NOMO-1 (cell line): ENCODE data around the gene SNORC.

ENCODE experiments used
- DNase-seq, 2 experiments: peaks; one replicate each; lab custom pipeline; 2025; ENCODE audit not compliant: unreplicated experiment in 2 of 2; lab: John Stamatoyannopoulos, UW

SNORC gene

DNA sequence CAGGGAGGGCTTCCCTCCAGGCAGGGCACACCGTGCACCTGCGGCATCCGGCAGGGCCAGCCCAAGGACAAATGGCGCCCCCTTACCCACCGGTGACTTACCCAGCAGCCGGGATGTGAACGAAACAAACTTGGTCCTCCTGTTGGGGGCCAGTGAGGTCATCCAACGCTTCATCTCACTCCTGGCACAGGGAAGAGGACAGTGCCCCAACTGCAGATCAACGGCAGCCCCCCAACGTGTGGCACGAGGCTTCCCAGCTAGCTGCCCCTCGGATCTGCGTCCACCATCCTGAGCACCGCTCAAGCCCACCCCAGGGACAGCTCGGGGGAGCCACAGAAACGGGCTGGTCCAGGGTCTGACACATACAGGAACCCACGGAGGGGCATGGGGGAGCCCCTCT, 12.0 kb downstream of the SNORC start:
- DNase-seq, result no peak

DNA sequence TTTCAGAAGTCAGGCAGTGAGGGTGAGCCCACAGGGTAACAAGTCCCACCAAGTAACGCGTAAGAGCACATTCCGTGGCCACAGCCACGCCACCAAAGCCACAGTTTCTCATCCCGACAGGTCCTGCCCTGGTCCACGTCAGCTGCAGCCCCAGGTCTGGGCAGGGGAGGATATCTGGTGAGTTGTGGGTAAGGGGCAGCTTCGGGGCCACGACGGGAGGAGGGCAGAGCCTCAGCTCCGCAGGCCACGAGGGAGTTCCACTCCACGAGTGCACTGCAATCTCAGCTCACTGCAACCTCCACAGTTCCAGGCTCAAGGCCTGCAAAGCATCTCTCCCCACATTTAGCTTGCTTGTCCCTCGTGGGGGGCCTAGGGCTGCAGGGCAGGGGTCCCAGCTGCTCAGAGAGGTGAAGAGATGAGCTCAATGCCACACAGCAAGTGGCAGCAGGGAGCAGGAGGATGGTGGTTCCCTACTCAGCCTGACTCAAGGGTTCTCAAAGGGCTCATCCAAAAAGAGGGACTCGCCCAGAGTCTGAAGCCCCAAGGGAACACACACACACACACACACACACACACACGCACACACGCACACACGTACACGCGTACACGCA, 12.5 kb downstream of the SNORC start:
- no peak for DNase-seq

DNA sequence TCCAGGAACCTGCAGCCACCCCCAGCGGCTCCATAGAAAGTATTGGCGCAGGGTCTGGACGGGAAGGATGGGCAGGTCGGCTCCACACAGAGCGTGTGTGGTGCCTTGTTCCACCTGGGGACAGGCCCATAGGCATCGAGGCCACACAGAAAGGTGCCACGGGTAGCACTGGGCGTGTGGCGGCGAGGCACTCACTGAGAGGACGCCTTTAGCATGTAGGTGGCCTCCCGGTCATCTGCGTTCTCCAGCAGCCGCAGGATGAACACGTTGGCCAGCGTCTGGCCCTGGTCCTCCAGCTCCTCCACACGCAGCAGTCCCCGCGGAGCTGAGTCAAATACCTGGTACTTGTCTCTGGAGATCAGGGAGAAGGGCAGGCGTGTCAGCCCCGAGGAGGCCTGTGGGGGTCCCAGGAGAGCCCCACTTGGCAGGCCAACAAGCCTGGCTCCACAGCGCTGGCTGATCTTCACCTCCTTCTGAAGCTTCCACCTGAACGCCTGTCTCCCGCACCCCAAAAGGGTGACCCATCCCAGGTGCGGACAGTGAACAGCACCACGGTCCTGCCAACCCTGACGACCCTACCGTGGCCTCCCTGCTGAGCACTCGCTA, 13.2 kb downstream of the SNORC start:
- DNase-seq, result no peak

DNA sequence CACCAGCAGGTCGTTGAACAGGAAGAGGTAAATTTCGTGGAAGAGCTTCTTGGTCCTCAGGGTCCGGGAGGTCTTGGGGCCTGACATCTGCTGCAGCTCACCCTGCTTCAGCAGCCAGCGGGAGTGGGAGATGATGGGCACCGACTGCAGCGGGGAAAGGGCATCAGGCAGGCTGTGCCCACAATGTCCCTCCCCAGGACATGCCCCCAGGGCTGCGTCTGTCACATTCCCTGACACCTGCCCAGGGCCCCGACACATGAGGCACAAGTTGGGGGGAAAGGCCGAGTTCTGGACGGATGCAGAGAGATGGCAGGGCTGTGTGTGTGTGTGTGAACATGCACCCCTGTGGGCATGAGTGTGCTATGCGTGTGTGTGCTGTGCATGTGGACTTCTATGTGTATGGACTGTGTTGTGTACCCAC, 13.9 kb downstream of the SNORC start:
- no peak for DNase-seq

DNA sequence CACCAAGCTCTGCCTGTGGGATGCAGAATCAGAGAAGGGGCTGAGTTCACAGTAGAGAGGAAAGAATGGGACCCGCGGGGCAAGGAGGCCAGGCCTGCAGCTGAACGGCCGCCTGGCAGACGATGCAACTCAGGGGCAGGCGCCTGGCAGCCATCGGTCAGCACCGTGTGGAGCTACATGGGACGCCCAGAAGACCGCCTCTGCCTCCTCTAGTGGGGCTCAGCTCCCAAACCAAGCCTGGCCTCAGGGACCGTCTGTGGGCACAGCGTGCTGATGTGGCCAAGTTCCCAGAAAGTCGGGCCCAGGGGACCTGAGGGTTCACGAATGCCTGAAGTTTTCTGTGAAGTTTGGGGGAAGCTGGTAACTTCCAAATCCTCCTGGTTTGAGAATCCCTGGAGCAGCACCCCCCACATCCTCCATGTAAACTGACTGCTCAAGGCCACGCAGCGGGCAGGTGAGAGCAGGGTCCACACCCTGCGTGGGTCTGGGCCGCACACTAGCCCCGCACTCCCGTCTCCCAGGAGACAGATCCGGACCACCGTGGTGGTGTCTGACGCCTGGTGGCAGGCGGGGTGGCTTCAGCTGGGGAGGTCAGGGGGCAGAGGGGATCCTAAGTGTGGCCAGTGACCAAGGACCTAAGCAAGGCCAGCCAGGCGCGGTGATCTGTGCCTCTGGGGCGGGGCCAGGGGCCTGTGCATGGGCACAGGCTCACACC, 14.6 kb downstream of the SNORC start:
- no peak for DNase-seq

DNA sequence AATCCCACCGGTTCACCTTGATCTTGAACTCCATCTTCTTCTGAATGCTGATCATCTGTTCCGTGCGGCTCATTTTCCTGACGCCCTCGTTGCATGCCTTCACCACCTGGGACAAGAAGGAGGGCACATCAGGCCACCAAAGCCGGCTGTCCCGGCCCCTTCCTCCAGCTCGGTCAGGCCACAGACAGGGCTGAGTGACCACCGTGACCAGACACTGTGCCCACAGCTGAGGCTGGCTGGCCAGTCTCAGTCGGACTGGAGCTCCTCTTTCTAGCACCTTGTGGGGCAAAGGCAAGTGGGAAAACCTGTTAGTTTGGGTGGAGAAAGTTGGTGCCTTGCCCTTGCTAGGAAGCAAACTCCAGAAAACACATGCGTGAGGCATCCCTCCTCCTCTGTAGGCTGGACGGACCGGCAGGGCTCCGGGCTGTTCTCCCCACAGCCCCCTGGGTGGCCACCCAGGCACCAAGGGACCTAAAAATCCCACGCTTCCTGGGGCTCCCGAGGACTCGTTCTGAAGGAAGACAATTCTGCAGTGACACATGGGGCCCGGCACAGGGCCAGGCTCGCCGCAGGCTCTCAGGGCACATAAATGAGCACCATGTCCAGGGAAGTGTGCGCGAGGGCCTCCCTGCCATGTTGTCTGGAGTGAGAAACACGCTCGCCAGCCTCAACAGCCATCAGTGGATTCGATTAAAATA, 15.3 kb downstream of the SNORC start:
- no peak for DNase-seq

DNA sequence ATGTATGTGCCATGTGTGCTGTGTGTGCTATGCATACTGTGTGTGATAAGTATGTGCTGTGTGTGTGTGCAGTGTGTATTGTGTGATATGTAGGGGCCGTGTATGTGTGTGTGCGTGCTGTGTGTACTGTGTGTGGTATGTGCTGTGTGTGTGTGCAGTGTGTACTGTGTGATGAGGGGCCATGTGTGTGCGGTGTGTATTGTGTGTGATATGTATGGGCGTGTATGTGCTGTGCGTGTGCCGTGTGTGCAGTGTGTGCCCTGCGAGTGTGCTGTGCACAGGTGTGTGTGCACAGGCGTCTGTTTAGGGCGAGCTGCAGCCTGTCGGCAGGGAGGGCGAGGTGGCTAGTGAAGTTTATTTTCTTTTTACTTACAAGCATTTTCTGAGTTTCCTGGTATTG, 16.1 kb downstream of the SNORC start:
- no peak for DNase-seq

DNA sequence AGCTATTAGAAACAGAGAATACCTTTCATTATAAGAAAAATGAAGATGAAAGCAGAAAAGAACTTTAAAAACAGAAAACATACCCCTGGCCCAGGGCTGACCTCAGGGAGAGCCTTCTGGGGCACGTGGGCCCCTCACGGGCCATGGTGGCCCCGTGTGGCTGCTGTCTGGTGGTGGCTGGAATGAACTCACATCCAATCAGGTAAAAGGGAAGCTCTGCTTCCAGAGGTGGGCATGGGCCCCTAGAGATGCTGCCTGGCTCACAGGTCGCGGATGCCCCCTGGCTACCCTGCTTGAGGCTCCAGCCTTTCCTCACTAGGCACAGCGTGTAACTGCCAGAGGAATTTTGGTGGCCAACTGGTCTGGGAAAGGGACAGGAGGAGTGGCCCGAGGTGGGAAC, 16.6 kb downstream of the SNORC start:
- no peak for DNase-seq

DNA sequence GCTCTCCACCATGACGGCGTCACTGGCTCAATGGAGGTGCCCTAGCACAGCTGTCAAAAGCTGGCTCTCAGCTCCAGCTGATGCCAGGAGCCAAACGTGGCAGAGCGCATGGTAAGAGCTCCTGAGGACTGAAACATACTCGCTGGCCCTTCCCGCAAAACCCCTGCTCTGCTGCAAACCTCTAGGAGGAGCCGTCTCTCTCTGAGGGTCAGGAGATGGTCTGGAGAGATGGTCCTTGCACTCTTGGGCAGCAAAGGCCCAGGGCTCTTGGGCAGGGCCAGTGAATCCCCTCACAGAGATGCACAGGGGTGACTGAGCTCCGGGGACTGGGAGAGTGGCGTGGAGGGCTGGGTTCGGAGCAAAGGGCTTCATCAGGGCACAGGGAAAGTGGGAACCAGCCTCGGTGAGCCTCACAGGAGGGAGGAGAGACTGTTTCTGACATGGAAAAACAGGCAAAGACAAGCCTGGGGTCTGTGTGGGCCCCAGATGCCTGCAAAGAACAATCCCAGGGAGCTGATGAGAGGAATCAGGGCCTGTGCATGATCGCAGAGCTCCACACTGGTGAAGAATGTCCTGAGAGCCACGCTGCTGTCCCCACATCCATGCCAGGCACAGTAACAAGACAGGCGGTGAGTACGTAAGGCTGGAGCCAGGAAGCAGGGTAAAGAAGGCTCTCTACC, 17.2 kb downstream of the SNORC start:
- no peak for DNase-seq

DNA sequence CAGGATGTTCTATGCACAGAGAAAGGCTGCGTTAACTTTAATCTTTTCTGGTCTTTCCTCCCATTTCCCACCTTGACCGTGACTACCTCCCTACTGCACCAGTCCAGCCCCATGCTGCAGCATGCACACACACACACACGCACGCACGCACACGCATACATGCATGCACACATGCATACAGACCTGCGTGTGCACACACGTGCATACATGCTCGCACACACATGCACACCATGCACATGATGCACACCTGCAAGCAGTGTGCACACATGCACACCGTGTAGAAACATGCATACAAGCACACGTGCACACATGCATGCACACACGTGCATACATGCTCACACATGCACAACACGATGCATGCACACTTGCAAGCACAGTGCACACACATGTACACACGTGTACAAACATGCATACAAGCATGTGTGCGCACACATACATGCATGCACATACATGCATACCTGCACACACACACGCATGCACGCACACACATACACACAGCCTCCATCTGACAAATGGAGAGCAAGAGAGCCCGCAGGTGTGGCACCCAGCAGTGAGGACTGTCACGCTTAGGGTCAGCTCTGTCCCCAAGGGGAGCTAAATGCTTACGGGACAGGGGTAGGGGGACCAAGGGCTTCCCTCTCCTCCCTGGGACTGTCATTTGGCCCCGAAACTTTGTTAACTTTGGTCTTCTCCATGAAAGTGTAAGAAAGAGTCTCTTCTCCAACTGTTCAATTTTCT, 18.2 kb downstream of the SNORC start:
- DNase-seq, result no peak

DNA sequence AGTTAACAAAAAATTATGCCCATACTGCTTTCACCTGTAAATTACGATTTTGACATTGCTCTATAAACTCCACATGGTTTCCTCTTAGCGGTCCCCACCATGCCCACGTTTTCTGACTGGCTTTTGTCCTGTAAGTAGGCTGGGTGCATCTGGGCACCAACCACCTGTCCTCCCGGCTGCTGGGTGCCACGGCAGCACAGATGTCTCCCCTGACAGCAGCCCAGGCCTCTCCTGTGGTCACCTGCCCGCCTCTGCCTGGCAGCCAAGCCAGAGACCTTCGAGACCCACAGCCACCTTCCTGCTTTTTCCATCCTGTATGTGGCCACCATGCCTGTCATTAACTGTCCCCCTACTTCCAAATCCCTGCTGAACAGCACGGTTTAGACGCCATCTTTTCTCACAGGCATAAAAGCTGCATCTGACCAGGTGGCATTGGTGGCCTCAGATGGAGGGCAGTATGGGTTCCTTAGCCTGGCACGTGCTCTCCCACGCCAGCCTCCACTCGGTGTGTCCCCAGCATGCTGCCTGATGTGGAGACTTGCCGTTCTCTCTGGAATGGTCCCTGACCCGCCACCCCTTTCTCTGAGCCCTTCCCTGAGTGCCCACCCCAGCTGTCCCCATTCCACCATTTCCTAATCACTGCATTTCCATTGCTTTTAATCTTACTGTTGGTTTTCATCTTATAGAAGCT, 18.9 kb downstream of the SNORC start:
- no peak for DNase-seq

DNA sequence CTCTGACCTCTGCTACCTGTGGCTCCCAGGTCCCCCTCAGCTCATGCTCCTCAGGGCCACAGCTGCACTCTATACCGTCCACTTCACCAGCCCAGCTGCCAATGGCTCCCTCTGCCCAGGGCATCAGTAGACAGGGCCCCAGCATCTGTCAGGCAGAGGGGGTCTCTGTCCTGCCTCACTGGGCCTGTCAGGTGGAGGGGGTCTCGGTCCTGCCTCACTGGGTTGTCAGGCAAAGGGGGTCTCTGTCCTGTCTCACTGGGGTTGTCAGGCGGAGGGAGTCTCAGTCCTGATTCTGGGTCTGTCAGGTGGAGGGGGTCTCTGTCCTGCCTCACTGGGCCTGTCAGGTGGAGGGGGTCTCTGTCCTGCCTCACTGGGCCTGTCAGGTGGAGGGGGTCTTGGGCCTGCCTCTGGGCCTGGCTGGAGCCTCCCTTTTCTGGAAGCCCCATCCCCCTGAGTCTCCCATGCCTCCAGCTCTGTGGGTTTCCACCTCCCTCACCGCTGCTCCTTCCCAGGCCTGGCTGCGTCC, 19.9 kb downstream of the SNORC start:
- DNase-seq, result no peak

DNA sequence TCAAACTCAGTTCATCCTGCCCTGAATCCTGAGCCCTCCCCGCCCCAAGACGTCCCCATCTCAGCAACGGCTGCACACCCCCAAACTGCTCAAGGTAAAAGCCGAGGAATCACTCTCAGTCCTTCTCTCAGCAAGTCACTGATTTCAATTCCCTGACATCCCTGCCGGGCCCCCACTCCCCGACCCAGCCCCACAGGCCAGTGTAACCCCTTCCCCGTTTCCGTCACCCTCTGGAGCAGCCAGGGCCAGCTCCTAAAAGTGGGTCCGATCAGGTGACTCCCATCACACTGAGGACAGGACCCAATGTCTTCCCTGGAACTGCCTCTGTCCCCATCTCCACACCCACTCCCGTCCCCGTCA, 20.5 kb downstream of the SNORC start:
- DNase-seq, result no peak

DNA sequence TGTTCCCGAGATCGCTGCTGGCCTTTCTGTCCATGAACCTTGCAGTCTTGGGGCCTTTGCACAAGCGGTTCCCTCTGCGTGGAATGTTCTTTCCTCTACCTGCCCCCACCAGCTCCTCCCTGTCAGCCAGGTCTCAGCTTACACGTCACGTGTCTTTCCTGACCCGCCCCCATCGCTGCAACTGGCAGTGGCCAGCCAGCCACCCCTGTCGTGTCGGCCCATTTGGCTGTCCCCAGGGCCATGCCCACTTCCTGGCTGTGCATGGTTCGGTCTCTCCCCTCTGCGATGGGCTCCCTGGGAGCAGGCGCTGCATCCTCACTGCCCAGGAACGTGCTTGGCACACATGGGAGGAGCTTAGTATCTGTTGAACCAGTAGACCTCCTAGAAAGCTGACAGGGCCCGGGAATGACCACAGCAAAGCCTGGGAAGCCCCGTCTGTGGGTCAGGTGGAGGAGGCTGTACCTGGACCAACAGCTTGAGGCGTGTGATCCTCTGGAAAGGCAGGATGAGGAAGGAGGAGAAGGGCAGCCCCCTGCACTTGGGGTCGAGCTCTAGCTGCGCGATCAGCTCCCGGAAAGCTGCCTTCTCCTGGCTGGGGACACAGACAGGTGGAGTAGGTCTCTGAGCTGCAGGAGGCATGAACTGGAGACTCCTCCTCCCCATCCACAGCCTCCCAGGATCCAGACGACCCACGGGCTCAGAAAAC, 21.0 kb downstream of the SNORC start:
- DNase-seq, result no peak

DNA sequence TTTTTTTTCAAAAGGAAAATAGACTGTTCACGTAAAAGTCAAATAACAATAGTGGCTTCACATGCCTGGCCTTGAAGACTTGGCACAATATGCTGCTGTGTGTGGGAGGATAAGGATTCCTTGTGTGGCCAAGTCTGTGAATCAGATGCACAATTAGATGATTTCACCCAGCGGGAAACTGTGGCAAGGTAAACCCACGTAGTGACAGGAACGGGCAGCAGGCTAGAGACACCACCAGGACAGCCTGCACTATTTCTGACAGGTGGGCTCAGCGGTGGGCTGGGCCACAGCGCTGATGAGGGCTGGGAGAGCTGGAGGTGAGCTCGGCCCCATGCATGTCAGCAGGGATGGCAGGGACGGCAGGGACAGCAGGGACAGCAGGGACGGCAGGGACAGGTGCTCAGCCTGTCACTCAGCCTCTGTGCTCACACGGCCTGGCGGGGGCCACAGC, 21.6 kb downstream of the SNORC start:
- no peak for DNase-seq

DNA sequence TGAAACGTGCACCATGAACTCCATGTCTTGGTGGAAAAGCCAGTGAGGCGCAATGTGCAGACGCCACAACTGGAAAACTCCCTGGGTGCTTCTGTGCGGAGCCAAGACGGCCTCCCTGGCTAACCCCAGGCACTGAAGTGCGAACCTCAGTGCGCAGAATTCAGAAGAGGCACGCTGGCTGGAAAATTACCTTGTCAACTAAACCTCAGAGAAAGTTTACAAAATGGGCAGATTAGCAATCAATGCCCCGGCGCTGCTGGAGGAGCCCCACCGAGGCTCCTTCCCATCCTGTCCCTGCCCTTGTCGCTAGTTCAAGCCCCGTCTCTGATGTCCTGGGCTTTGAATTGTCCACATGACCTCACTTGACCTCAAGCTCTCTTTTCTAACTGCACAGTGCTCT, 22.2 kb downstream of the SNORC start:
- DNase-seq, result no peak

DNA sequence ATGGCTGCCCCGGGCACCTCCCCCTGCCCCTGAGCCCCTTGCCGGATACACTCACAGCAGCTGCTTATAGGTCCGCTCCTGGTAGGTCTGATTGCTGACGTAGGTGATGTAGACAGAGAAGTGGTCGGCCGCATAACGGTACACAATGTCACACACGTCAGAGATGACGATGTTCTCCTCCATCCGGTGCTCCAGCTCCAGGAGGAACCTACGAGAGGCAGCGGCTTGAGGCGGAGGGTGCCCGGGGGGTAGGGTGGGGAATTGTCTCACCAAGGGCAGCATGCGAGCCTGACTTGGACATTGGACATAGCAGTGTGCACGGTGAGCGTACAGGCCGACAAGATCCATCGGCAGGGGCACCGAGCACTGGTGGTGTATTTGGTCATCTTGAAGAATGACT, 22.8 kb downstream of the SNORC start:
- no peak for DNase-seq

DNA sequence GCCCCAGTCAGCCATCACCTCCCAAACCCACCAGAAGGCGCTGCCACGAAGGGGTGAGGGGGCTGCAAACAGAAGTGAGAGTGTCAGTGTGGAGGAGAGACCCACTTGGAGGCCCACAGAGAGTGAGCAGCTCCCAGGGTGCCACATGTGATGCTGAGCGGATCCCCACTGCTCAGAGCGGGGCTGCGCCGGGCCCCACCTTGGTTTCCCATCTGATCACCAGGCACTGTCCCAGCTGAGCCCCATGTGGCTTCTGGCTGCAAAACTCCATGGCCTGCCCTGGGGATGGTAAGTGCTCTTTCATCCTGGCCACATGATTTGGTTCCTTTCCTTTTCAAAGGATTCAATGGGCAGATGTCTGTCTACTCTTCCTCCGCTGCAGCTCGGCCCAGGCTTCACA, 23.8 kb downstream of the SNORC start:
- DNase-seq, result no peak

DNA sequence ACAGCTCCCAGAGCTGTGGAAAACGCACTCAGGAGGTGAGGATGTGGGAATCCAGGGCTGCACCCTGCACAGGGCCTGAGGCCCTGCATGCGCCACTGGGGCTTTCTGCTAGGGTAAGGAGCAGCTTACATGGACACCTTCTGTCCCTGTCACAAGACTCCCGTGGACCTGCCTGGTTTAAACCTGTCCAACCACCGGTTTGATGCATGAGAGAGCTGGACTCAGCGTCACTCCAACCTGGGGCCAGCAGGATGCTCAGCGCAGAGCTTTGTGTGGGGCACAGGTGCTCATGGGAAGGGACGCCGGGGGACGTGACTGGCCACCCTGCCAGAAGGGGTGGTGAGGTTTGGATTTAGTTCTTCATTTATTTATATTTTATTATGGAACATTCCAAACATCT, 24.2 kb downstream of the SNORC start:
- DNase-seq, result no peak
